Measurements from ENCODE around the gene KCNC4.

The KCNC4 gene

GRCh38 chr1:110187139-110187890, 22.8 kb upstream of the KCNC4 start:
- TF ChIP-seq EGR1 (IDR thresholded peaks at IDR 0.05) (no peak), ZBTB7A (IDR thresholded peaks at IDR 0.05; ENCODE audit: low read depth) (no peak), CEBPB (IDR thresholded peaks at IDR 0.05) (no peak), YY1 (IDR thresholded peaks at IDR 0.05; ENCODE audit: low read depth) (no peak), TEAD4 (IDR thresholded peaks at IDR 0.05) (no peak), TCF12 (IDR thresholded peaks at IDR 0.05; ENCODE audit: low read depth) (no peak), FOXM1 (IDR thresholded peaks at IDR 0.05; ENCODE audit: borderline replicate concordance, low read depth) (no peak), RAD21 (IDR thresholded peaks at IDR 0.05; ENCODE audit: low read depth) (no peak), EP300 (IDR thresholded peaks at IDR 0.05; ENCODE audit: borderline replicate concordance) (no peak), NFIC (IDR thresholded peaks at IDR 0.05) (no peak), TAF1 (IDR thresholded peaks at IDR 0.05; ENCODE audit: low read depth) (no peak), CREB1 (IDR thresholded peaks at IDR 0.05; ENCODE audit: low read depth) (no peak)
- TF ChIP-seq, protein P1, sequence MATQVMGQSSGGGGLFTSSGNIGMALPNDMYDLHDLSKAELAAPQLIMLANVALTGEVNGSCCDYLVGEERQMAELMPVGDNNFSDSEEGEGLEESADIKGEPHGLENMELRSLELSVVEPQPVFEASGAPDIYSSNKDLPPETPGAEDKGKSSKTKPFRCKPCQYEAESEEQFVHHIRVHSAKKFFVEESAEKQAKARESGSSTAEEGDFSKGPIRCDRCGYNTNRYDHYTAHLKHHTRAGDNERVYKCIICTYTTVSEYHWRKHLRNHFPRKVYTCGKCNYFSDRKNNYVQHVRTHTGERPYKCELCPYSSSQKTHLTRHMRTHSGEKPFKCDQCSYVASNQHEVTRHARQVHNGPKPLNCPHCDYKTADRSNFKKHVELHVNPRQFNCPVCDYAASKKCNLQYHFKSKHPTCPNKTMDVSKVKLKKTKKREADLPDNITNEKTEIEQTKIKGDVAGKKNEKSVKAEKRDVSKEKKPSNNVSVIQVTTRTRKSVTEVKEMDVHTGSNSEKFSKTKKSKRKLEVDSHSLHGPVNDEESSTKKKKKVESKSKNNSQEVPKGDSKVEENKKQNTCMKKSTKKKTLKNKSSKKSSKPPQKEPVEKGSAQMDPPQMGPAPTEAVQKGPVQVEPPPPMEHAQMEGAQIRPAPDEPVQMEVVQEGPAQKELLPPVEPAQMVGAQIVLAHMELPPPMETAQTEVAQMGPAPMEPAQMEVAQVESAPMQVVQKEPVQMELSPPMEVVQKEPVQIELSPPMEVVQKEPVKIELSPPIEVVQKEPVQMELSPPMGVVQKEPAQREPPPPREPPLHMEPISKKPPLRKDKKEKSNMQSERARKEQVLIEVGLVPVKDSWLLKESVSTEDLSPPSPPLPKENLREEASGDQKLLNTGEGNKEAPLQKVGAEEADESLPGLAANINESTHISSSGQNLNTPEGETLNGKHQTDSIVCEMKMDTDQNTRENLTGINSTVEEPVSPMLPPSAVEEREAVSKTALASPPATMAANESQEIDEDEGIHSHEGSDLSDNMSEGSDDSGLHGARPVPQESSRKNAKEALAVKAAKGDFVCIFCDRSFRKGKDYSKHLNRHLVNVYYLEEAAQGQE (IDR thresholded peaks at IDR 0.05; ENCODE audit: low read depth): no peak
- TF ChIP-seq, protein P2, sequence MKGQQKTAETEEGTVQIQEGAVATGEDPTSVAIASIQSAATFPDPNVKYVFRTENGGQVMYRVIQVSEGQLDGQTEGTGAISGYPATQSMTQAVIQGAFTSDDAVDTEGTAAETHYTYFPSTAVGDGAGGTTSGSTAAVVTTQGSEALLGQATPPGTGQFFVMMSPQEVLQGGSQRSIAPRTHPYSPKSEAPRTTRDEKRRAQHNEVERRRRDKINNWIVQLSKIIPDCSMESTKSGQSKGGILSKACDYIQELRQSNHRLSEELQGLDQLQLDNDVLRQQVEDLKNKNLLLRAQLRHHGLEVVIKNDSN (IDR thresholded peaks at IDR 0.05): no peak
- TF ChIP-seq, protein P3, sequence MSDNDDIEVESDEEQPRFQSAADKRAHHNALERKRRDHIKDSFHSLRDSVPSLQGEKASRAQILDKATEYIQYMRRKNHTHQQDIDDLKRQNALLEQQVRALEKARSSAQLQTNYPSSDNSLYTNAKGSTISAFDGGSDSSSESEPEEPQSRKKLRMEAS (IDR thresholded peaks at IDR 0.05): no peak

DNA sequence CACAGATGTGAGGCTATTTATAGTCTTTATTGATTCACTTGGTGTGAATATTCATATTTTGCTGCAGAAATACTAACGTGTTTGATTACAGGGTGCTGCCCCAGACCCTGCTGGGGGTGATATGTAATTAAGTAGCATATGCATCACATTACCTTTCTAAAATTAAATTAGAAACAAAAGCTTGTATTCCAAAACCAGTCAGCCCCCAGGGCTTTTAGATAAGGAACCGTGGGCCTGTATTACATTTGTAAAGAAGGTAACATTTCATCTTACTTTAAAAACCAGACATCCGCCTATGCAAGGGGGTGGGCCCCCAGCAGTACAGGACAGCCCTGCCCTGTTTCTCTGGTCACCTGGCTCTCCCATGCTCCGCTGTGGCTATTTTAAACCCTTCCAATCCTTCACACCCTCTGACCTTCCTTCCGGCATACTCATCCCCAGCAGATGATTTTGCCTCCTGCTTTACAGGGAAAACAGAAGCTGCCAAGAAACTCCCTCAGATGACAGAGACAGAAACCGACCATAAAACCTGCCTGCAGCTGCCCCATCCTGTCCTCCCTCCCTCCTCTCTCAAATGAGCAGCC, 22.0 kb upstream of the KCNC4 start:
- TF ChIP-seq, protein P2 (IDR thresholded peaks at IDR 0.05): no peak
- TF ChIP-seq TCF12 (IDR thresholded peaks at IDR 0.05; ENCODE audit: low read depth) (no peak), FOXM1 (IDR thresholded peaks at IDR 0.05; ENCODE audit: borderline replicate concordance, low read depth) (no peak), NFIC (IDR thresholded peaks at IDR 0.05) (no peak), EP300 (IDR thresholded peaks at IDR 0.05; ENCODE audit: borderline replicate concordance) (no peak), TEAD4 (IDR thresholded peaks at IDR 0.05) (no peak), EGR1 (IDR thresholded peaks at IDR 0.05) (no peak), CREB1 (IDR thresholded peaks at IDR 0.05; ENCODE audit: low read depth) (no peak), TAF1 (IDR thresholded peaks at IDR 0.05; ENCODE audit: low read depth) (no peak), RAD21 (IDR thresholded peaks at IDR 0.05; ENCODE audit: low read depth) (no peak), ZBTB7A (IDR thresholded peaks at IDR 0.05; ENCODE audit: low read depth) (no peak), CEBPB (IDR thresholded peaks at IDR 0.05) (no peak), YY1 (IDR thresholded peaks at IDR 0.05; ENCODE audit: low read depth) (no peak)
- TF ChIP-seq, protein P3 (IDR thresholded peaks at IDR 0.05): no peak
- TF ChIP-seq, protein P1 (IDR thresholded peaks at IDR 0.05; ENCODE audit: low read depth): no peak

GRCh38 chr1:110189181-110189580, 20.9 kb upstream of the KCNC4 start:
- TF ChIP-seq, protein P3 (IDR thresholded peaks at IDR 0.05): no peak
- TF ChIP-seq YY1 (IDR thresholded peaks at IDR 0.05; ENCODE audit: low read depth) (no peak), TAF1 (IDR thresholded peaks at IDR 0.05; ENCODE audit: low read depth) (no peak), FOXM1 (IDR thresholded peaks at IDR 0.05; ENCODE audit: borderline replicate concordance, low read depth) (no peak)

DNA sequence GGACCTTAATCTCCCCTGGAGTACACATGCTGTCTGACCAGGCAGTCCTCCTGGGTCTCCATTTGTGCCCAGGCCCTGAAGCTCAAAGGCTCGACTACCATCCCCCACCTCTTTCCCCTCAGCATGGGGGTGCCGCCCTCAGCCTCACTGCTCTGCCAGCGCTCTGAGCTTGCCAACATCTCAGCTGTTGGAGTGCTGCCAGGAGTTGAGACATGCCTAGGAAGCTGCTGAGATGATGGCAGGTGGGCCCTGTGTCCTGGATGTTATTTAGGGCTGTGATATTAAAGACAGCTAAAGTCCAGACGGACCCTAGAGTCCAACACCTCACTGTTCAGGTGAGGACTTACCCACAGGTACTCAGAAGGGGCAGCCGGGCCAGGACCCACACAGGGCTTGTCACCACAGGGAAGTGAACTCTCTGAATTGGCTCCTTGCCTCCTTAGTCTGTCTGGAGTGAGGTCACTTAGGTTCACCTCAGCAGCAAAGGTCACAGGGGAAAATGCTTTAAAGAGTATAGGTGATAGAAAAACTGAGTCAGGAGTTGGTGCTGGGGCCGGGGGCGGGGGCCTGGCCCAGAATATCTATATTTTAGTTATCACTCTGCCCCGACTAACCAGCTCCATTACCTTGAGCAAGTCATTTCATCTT, 19.7 kb upstream of the KCNC4 start:
- TF ChIP-seq NFIC (IDR thresholded peaks at IDR 0.05) (peak; percentile 79), EP300 (IDR thresholded peaks at IDR 0.05; ENCODE audit: borderline replicate concordance) (no peak), RAD21 (IDR thresholded peaks at IDR 0.05; ENCODE audit: low read depth) (no peak), TAF1 (IDR thresholded peaks at IDR 0.05; ENCODE audit: low read depth) (no peak)
- TF ChIP-seq, protein P1 (IDR thresholded peaks at IDR 0.05; ENCODE audit: low read depth): no peak

All from Ishikawa (cell line).